ENCODE data around the gene CLNK.
"Not testable (repeated sequence)": the region's sequence is repeated elsewhere in the genome, so short reads cannot be mapped to it uniquely, and the experiment has no call there.

The CLNK gene

DNA sequence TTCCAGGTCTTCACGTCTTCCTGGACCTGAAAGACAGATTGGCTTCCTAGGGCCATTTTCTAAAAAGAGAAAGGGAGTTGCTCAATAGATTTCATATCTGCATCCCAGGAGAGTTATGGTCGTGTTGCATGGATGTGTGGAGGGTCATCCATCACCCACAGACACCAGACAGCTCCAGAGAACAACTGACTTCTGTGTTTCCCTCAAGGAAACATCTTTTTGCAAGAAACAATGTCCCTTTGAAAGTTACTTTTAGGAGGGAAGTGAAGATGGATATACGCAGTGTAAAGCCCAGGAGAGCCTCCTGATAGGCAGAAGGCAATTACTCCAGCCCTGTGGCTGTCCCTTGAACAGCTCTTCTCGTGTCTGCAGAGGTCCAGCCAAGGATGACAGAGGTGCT is 108.3 kb downstream of the CLNK start:
- H3K4me3 ChIP-seq (ENCODE audit: low read length) = no peak overlapping the region
- no peaks in the 10 kb centered on the region for H3K9me3 ChIP-seq (ENCODE audit: insufficient read depth, low read length)
- no peak overlapping the region for H3K9ac ChIP-seq (ENCODE audit: low read length)
- no peak overlapping the region for H3K4me2 ChIP-seq (ENCODE audit: low read length)
- H3K27me3 ChIP-seq (ENCODE audit: low read depth, low read length) = peaks cover 7% of the 10 kb centered on the region
- H4K20me1 ChIP-seq (ENCODE audit: insufficient read depth, low read length) = no peaks in the 10 kb centered on the region
- H3K4me1 ChIP-seq (ENCODE audit: low read length) = peaks cover 14% of the 10 kb centered on the region
- no peaks in the 10 kb centered on the region for H3K79me2 ChIP-seq (ENCODE audit: low read length)
- H3K27ac ChIP-seq (ENCODE audit: low read length) = no peak overlapping the region
- no peak overlapping the region for H2AFZ ChIP-seq (ENCODE audit: low read depth, low read length)
- TF ChIP-seq CTCF (IDR thresholded peaks at IDR 0.05; ENCODE audit: low read depth, low read length) (no peak), EZH2phosphoT487 (IDR thresholded peaks at IDR 0.05; ENCODE audit: low read depth) (no peak)
- H3K36me3 ChIP-seq (replicated peaks; ENCODE audit: low read depth, low read length) = no peaks in the 10 kb centered on the region

GRCh38 chr4:10575414-10575813 is 109.2 kb downstream of the CLNK start:
- H3K4me1 ChIP-seq (ENCODE audit: low read length) = peaks cover 14% of the 10 kb centered on the region
- no peak overlapping the region for H2AFZ ChIP-seq (ENCODE audit: low read depth, low read length)
- H3K79me2 ChIP-seq (ENCODE audit: low read length) = no peaks in the 10 kb centered on the region
- H3K9ac ChIP-seq (ENCODE audit: low read length) = no peak overlapping the region
- no peak overlapping the region for H3K4me3 ChIP-seq (ENCODE audit: low read length)
- H3K27ac ChIP-seq (ENCODE audit: low read length) = no peak overlapping the region
- no peak overlapping the region for H3K4me2 ChIP-seq (ENCODE audit: low read length)
- peaks cover 7% of the 10 kb centered on the region for H3K27me3 ChIP-seq (ENCODE audit: low read depth, low read length)
- TF ChIP-seq EZH2phosphoT487 (IDR thresholded peaks at IDR 0.05; ENCODE audit: low read depth) = no peak
- no peak for TF ChIP-seq CTCF (IDR thresholded peaks at IDR 0.05; ENCODE audit: low read depth, low read length)
- H4K20me1 ChIP-seq (ENCODE audit: insufficient read depth, low read length) = no peaks in the 10 kb centered on the region
- no peaks in the 10 kb centered on the region for H3K36me3 ChIP-seq (replicated peaks; ENCODE audit: low read depth, low read length)
- no peaks in the 10 kb centered on the region for H3K9me3 ChIP-seq (ENCODE audit: insufficient read depth, low read length)

DNA sequence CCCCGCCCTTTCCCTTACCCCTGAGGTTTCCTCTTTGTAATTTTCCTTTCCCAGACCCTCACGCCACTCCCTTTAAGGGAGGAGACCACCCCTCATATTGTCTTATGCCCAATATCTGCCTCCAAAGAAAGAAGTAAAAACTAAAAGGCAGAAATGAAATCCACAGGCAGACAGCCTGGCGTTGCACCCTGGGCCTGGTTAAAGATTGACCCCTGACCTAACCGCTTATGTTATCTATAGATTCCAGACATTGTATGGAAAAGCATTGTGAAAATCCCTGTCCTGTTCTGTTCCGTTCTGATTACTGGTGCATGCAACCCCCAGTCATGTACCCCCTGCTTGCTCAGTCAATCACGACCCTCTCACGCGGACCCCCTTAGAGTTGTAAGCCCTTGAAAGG is 110.0 kb downstream of the CLNK start:
- not testable (repeated sequence) for H3K4me3 ChIP-seq (ENCODE audit: low read length); H3K9ac ChIP-seq (ENCODE audit: low read length); H2AFZ ChIP-seq (ENCODE audit: low read depth, low read length); H3K36me3 ChIP-seq (replicated peaks; ENCODE audit: low read depth, low read length); H3K27ac ChIP-seq (ENCODE audit: low read length); H3K79me2 ChIP-seq (ENCODE audit: low read length); H3K4me2 ChIP-seq (ENCODE audit: low read length); H3K27me3 ChIP-seq (ENCODE audit: low read depth, low read length); H4K20me1 ChIP-seq (ENCODE audit: insufficient read depth, low read length); H3K9me3 ChIP-seq (ENCODE audit: insufficient read depth, low read length)
- peaks cover 14% of the 10 kb centered on the region for H3K4me1 ChIP-seq (ENCODE audit: low read length)

DNA sequence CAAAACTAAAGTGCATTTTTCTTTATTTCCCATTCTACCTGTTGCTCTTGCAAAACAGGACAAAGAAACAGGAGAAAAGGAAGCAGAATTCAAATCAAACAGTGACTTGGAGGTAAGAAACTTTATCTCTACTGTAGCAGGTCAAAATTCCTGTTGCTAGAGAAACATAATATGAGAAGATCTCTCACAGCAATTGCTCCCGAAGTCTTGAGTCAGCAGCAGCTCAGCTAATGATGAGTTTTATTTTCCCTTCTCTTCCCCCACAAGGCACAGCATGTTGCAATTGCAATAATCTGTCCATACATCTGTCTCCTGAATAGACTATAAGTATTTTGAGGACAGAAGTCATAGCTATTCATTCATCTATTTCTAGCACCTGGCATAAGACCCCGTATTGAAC is 112.7 kb downstream of the CLNK start:
- Histone ChIP-seq H3K27ac (ENCODE audit: low read length) (no peak overlapping the region), H3K4me2 (ENCODE audit: low read length) (no peak overlapping the region)

More for the DNA sequence above, 112.7 kb downstream of the CLNK start:
- no peaks in the 10 kb centered on the region for H3K36me3 ChIP-seq (replicated peaks; ENCODE audit: low read depth, low read length)
- H3K9me3 ChIP-seq (ENCODE audit: insufficient read depth, low read length) = no peaks in the 10 kb centered on the region
- H3K27me3 ChIP-seq (ENCODE audit: low read depth, low read length) = peaks cover 12% of the 10 kb centered on the region
- TF ChIP-seq CTCF (IDR thresholded peaks at IDR 0.05; ENCODE audit: low read depth, low read length) (no peak), EZH2phosphoT487 (IDR thresholded peaks at IDR 0.05; ENCODE audit: low read depth) (no peak)
- H3K79me2 ChIP-seq (ENCODE audit: low read length) = no peaks in the 10 kb centered on the region
- no peak overlapping the region for H3K9ac ChIP-seq (ENCODE audit: low read length)
- H3K4me3 ChIP-seq (ENCODE audit: low read length) = no peak overlapping the region
- no peaks in the 10 kb centered on the region for H4K20me1 ChIP-seq (ENCODE audit: insufficient read depth, low read length)
- H2AFZ ChIP-seq (ENCODE audit: low read depth, low read length) = no peak overlapping the region
- peaks cover 3% of the 10 kb centered on the region for H3K4me1 ChIP-seq (ENCODE audit: low read length)

Data from OCI-LY3 (cell line).